K562 (cell line): Measurements from ENCODE around the gene ATP2A3. TPM values are rescaled to one million over a fixed set of nuclear protein-coding genes. Genes with fewer than 3 reads are reported as not detected.

Experiments used
- ADNP ChIP-seq: fragments of 200-800 bp; sonication (Bioruptor generic); IDR thresholded peaks from 2 replicates; pipeline ENCODE4 v1.6.1; 2016; ENCODE audit warnings: missing genetic modification characterization, missing compliant biosample characterization
- BDP1 ChIP-seq: IDR thresholded peaks from 3 replicates; pipeline ENCODE4 v1.6.1; 2011; ENCODE audit not compliant: insufficient read length, insufficient read depth
- BRD9 ChIP-seq: fragments of 450-650 bp; IDR thresholded peaks from 2 replicates; pipeline ENCODE4 v1.6.1; 2018; ENCODE audit warnings: low read depth; ENCODE audit not compliant: partially characterized antibody
- BRF1 ChIP-seq: IDR thresholded peaks from 3 replicates; pipeline ENCODE4 v1.6.1; 2011; ENCODE audit warnings: borderline replicate concordance, mild to moderate bottlenecking; ENCODE audit not compliant: insufficient read length; ENCODE audit errors: extremely low read depth
- CBX8 ChIP-seq: fragments of 200-600 bp; sonication (generic); IDR thresholded peaks from 2 replicates; pipeline ENCODE4 v1.6.1; 2012; ENCODE audit warnings: borderline replicate concordance, mixed run types, low read depth, mild to moderate bottlenecking, moderate library complexity, mixed read lengths, low read length, control low read depth, inconsistent platforms; ENCODE audit not compliant: poor library complexity, severe bottlenecking; ENCODE audit errors: extremely low read depth
- DMBX1 ChIP-seq: fragments of 250-450 bp; sonication (Bioruptor Pico); IDR thresholded peaks from 2 replicates; pipeline ENCODE4 v1.8.0; 2022; ENCODE audit warnings: inconsistent platforms, mild to moderate bottlenecking, moderate library complexity, borderline replicate concordance
- GTF3C2 ChIP-seq: IDR thresholded peaks from 3 replicates; pipeline ENCODE4 v1.6.1; 2011; ENCODE audit warnings: borderline replicate concordance, mild to moderate bottlenecking, moderate library complexity; ENCODE audit not compliant: insufficient read length; ENCODE audit errors: extremely low read depth
- HEY1 ChIP-seq: fragments of 250-450 bp; sonication (Bioruptor Pico); IDR thresholded peaks from 2 replicates; pipeline ENCODE4 v1.5.0; 2020; ENCODE audit warnings: mild to moderate bottlenecking, moderate library complexity, borderline replicate concordance
- MEF2D ChIP-seq: conservative IDR thresholded peaks from 2 replicates; pipeline ENCODE4 v1.6.1; 2016; ENCODE audit warnings: low read depth, missing genetic modification characterization, missing compliant biosample characterization
- NFXL1 ChIP-seq: fragments of 450-650 bp; formaldehyde crosslinking; IDR thresholded peaks from 2 replicates; pipeline ENCODE4 v1.4.0; 2021; ENCODE audit warnings: mild to moderate bottlenecking
- NR2F6 ChIP-seq: fragments of 450-650 bp; formaldehyde crosslinking; IDR thresholded peaks from 2 replicates; pipeline ENCODE4 v1.4.0; 2020; ENCODE audit warnings: mild to moderate bottlenecking
- RUNX1 ChIP-seq: sonication (generic); IDR thresholded peaks from 2 replicates; pipeline ENCODE4 v1.6.1; 2016; ENCODE audit warnings: antibody characterized with exemption, low read depth
- TCF7L2 ChIP-seq: fragments of 150-350 bp; IDR thresholded peaks from 2 replicates; pipeline ENCODE4 v1.6.1; 2016; ENCODE audit warnings: low read depth, mild to moderate bottlenecking, low read length, moderate library complexity
- ZFPM2 ChIP-seq: fragments of 250-450 bp; sonication (Bioruptor Pico); IDR thresholded peaks from 2 replicates; pipeline ENCODE4 v1.5.1; 2022; ENCODE audit warnings: mild to moderate bottlenecking
- ZNF408 ChIP-seq: fragments of 250-450 bp; sonication (Bioruptor Pico); IDR thresholded peaks from 2 replicates; pipeline ENCODE4 v1.4.0; 2020; ENCODE audit warnings: low read depth, mild to moderate bottlenecking, moderate library complexity
- ZNF780A ChIP-seq: fragments of 250-450 bp; sonication (Bioruptor Pico); IDR thresholded peaks from 2 replicates; pipeline ENCODE4 v1.5.0; 2021; ENCODE audit warnings: mild to moderate bottlenecking
- polyA plus RNA-seq, 8 experiments: library from polyadenylated mRNA; depleted of rRNA in 4 of 8; stranded (reverse) in 5 of 8; unstranded in 3 of 8; fragments of >200 nt; fragmentation: Nextera tagmentation in 2 of 8; fragmentation: Illumina TruSeq in 1 of 8; extraction: Ambion mirVana in 2 of 8; extraction: Trizol in 1 of 8; gene quantifications; 2 replicates each; pipeline versions ENCODE4 v1.2.1 to v1.2.3, GENCODE V29; 2011 to 2014; ENCODE audit warnings: inconsistent platforms in 1 of 8, missing spikeins in 1 of 8
- total RNA-seq, 7 experiments: library from RNA; depleted of rRNA in 6 of 7; stranded (reverse); fragments of >200 nt in 6 of 7; fragmentation: Illumina TruSeq in 2 of 7; extraction: Trizol in 2 of 7; gene quantifications; 2 replicates each; pipeline versions ENCODE4 v1.2.1 to v1.2.3, GENCODE V29; 2011 to 2021; ENCODE audit warnings: low replicate concordance in 1 of 7
- TF ChIP-seq, protein P1 (sequence below): conservative IDR thresholded peaks from 2 replicates; pipeline ENCODE4 v1.6.1; 2011; ENCODE audit warnings: low read depth, mild to moderate bottlenecking, low read length; ENCODE audit not compliant: control insufficient read depth
- TF ChIP-seq, protein P2 (sequence below): fragments of 450-650 bp; IDR thresholded peaks from 2 replicates; pipeline ENCODE4 v1.6.1; 2017; ENCODE audit warnings: antibody characterized with exemption, mild to moderate bottlenecking
- TF ChIP-seq, protein P3 (sequence below): fragments of 250-450 bp; sonication (Bioruptor Pico); IDR thresholded peaks from 2 replicates; pipeline ENCODE4 v1.5.0; 2021

The ATP2A3 gene
- total and polyA plus RNA-seq, 9 of the 15 experiments (the other 6 are each of a cell fraction or from before 2014, with no cell fraction given): 0.65 to 103 (median 31.3) TPM

DNA sequence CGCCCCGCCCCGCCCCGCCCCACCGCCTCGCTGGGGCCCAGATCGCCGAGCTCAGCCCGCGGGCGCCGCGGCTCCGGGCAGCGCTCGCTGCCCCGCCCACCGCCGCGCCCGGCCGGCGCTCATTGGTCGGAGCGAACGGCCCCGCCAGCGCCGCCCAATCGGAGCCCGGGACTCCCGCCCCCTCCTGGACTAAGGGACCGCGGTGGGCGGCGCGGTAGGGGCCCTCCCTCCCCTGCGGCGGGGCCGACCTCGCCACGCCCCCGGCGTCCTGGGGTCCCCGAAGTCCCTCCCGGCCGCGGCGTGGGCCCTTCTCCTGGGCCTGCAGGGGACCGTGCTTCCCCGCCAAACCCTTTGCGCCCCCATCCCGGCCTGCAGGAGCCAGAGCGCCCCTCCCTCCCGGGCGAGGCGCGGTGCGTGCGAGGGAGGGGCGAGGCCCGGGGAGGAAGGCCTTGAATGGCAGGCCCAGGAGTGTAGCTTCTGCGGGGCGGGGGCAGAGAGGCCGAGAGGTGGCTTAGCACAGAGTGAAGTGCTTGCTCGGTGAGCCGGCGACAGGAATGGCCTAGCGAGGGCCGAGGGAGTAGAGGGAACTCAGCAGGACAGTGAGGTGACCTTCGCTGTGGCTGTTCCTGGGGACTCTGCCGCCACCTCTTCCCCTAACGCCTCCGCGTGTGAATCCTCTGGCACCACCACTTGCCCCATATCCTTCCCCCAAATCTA is 71.1 kb downstream of the ATP2A3 start, which contains the start of gene CAMKK1 (continued):
- TF ChIP-seq, protein P1, sequence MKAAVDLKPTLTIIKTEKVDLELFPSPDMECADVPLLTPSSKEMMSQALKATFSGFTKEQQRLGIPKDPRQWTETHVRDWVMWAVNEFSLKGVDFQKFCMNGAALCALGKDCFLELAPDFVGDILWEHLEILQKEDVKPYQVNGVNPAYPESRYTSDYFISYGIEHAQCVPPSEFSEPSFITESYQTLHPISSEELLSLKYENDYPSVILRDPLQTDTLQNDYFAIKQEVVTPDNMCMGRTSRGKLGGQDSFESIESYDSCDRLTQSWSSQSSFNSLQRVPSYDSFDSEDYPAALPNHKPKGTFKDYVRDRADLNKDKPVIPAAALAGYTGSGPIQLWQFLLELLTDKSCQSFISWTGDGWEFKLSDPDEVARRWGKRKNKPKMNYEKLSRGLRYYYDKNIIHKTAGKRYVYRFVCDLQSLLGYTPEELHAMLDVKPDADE: 0 out of 2 replicates have a peak, but pooled peaks have one; percentile 32
- TF ChIP-seq TCF7L2 (no peak), NFXL1 (CRISPR knock-in tag) (no peak), ZNF780A (CRISPR knock-in tag) (no peak), BRF1 (no peak), ADNP (no peak), BRD9 (no peak), GTF3C2 (no peak), DMBX1 (CRISPR knock-in tag) (no peak), NR2F6 (CRISPR knock-in tag) (no peak), CBX8 (no peak), HEY1 (CRISPR knock-in tag) (peak; percentile 30; the same call in 1 of the 2 replicates), MEF2D (tag) (no peak), BDP1 (no peak), ZNF408 (no peak), ZFPM2 (CRISPR knock-in tag) (no peak), RUNX1 (no peak)
- TF ChIP-seq, protein P2, sequence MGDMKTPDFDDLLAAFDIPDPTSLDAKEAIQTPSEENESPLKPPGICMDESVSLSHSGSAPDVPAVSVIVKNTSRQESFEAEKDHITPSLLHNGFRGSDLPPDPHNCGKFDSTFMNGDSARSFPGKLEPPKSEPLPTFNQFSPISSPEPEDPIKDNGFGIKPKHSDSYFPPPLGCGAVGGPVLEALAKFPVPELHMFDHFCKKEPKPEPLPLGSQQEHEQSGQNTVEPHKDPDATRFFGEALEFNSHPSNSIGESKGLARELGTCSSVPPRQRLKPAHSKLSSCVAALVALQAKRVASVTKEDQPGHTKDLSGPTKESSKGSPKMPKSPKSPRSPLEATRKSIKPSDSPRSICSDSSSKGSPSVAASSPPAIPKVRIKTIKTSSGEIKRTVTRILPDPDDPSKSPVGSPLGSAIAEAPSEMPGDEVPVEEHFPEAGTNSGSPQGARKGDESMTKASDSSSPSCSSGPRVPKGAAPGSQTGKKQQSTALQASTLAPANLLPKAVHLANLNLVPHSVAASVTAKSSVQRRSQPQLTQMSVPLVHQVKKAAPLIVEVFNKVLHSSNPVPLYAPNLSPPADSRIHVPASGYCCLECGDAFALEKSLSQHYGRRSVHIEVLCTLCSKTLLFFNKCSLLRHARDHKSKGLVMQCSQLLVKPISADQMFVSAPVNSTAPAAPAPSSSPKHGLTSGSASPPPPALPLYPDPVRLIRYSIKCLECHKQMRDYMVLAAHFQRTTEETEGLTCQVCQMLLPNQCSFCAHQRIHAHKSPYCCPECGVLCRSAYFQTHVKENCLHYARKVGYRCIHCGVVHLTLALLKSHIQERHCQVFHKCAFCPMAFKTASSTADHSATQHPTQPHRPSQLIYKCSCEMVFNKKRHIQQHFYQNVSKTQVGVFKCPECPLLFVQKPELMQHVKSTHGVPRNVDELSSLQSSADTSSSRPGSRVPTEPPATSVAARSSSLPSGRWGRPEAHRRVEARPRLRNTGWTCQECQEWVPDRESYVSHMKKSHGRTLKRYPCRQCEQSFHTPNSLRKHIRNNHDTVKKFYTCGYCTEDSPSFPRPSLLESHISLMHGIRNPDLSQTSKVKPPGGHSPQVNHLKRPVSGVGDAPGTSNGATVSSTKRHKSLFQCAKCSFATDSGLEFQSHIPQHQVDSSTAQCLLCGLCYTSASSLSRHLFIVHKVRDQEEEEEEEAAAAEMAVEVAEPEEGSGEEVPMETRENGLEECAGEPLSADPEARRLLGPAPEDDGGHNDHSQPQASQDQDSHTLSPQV: 0 out of 2 replicates have a peak, but pooled peaks have one; percentile 37
- TF ChIP-seq, protein P3, sequence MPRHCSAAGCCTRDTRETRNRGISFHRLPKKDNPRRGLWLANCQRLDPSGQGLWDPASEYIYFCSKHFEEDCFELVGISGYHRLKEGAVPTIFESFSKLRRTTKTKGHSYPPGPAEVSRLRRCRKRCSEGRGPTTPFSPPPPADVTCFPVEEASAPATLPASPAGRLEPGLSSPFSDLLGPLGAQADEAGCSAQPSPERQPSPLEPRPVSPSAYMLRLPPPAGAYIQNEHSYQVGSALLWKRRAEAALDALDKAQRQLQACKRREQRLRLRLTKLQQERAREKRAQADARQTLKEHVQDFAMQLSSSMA (CRISPR knock-in tag): no peak
